HG03558 (cell line): Measurements from ENCODE around the gene HIPK4.
"Not testable (repeated sequence)": the region's sequence is repeated elsewhere in the genome, so short reads cannot be mapped to it uniquely, and the experiment has no call there.

Experiments
- ATAC-seq: cut with Tn5 transposase; IDR thresholded peaks from one replicate; pipeline ENCODE4 v1.9.1; 2021; ENCODE audit warnings: moderate number of reproducible peaks; ENCODE audit not compliant: unreplicated experiment; ENCODE audit errors: extremely low read depth

HIPK4 gene

DNA sequence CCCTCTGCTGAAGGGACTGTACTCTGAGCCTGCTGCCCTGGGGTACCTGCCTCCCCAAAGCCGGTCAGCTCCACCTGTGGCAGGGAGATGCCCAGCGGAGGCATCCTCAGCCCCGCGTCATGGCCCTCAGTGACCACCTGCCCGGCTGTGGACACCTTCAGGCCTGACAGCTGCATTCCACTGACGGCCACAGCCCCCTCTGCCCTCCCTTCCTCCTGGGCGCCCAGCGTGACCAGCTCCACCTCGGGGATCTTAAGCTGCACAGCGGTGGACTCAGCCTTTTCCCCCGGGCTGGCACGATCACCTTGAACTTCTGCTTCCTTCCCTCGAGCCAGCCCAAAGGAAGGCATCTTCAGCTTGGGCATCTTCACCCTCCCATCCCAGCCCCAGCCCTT lies 4.8 kb upstream of the HIPK4 start:
- no peak for ATAC-seq

DNA sequence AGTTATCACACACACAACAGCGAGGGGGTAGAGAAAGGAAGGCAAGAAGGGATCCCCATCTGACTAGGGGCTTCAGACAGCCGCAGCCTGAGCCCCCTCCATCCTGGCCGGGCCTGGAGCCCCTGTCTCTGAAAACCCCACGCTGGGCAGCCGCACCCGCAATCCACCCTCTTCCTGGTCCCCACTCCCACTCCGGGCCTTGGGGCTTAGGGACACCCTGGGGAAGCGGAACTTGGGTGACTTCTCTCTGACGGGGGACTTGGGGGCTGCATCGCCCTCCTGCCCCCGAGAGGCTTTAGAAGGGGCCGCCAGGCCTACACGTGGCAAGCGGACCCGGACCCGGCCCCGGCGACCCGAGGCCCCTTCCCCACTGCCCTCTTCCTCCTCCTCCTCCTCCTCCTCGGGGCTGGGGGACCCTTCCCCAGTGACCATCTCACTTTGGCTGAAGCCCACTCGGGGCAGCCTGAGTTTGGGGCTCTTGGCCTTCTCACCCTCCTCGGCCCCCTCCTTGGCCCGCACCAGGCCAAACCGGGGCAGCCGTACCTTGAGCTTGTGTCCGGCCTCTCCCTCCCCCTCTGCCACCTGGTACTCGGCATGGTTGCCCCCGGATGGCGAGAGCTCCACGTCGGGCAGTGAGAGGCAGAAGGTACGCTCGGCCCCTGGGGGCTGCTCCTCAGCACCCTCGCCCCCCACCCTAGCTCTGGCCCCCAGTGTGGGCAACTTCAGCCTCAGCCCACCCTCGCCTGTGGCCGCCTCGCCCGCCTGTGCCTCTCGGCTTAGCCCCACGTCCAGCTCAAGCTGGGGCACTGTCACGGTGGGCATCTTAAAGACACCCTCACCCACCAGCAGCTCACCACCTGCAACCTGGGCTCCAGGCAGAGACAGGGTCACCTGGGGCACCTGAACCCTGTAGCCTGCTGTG lies 4.2 kb upstream of the HIPK4 start:
- ATAC-seq: no peak

DNA sequence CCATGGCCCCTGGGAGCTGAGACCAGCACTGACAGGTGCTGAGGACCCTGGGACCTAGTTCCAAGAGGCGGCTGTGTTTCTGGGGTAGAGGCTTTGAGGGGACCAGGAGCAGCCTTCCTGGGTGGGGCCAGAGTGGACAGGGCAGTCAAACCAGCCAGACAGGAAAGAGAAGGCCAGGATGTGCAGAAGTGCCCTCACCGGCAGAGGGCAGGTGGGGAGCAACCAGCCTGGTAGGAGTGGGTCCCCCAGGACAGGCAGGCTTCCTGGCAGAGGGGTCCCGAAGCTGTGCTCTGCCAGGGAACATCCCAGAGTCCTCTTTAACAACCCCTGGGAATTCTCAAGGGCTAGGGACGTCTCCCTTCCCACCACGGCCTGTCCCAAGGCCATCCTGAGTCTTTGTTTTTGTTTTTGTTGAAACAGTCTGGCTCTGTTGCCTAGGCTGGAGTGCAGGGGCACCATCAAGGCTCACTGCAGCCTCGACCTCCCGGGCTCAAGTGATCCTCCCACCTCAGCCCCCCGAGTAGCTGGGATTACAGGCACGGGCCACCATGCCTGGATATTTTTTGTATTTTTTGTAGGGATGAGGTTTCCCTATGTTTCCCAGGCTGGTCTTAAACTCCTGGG lies 3.0 kb upstream of the HIPK4 start:
- ATAC-seq: no peak

DNA sequence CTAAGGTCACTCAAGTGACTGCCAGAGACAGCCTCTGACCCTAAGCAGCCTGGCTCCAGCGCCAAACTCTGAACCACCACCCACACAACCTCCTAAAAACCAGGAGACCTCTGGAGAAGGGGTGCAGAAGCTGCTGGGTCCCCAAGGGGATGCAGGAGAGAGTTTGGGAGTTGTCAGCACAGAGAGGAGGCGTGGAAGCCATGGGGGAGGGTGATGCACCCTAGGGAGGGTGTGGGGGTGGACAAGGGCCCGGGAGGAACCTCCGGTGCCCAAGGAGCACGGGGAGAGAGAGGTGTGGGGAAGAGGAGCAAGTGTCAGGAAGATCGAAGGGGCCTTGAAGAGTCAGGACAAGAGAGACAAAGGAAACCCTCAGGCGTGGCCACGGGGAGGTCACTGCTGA lies 2.1 kb upstream of the HIPK4 start:
- ATAC-seq: no peak

DNA sequence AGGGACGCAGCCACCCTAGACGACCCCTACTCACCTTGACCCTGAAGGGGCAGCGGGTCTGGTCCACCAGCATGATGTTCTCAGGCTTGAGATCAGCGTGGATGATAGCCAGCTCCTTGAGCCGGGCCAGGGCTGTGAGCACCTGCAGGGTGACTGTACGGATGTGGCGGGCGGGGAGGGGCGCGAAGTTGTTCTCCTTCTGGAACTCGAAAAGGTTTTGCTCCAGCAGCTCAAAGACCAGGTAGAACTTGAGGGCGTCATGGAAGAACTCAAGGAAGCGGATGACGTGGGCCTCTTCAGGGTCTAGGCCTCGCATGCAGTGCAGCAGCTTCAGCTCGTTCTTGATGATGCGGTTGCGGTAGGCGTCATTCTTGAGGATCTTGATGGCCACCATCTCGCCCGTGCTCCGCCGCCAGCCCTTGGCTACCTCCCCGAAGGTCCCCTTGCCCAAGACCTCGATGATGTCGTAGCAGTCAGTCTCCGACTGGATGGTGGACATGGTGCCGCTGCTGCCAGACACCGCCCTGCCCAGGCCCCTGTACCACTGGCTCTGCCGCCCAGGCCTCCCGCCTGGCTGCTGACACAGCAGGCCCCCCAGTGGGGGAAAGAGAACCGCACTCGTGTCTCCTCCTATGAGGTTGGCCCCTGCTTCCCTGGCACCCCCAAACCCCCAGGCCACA lies 437 bp downstream of the HIPK4 start:
- ATAC-seq: no peak

DNA sequence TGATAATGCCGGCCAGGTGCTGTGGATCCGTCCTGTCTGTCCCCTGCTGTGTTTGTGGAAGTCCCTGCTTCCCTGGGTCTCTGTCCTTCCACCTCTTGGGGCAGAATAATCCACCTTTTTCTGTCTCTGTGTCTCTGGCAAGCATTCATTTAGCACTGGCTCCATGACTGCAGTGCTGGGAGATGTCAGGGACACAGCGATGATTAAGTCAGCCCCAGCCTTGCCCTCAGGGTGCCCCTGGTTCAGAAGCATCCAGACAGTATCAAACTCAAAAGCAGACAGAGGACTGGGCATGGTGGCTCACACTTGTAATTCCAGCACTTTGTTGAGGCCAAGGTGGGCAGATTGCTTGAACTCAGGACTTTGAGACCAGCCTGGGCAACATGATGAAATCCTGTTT lies 1.5 kb downstream of the HIPK4 start:
- ATAC-seq: no peak

DNA sequence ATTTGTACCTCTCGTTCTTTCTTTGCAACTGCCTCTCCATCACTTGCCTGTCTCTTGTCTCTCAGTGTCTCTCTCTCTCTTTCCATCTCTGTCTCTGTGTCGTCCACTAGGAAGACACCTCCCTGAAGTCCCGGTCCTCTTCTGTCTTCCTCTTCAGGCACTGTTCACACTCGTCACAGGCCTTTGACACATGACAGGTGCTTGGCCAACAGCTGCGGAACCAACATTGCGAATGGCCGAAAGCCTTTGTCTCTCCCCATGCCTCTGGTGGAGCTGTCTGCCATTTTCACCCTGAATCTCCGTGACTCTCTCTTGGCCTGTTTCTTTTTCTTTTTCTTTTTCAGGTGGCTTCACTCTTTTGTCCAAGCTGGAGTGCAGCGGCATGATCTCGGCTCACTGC lies 2.8 kb downstream of the HIPK4 start:
- ATAC-seq: no peak

DNA sequence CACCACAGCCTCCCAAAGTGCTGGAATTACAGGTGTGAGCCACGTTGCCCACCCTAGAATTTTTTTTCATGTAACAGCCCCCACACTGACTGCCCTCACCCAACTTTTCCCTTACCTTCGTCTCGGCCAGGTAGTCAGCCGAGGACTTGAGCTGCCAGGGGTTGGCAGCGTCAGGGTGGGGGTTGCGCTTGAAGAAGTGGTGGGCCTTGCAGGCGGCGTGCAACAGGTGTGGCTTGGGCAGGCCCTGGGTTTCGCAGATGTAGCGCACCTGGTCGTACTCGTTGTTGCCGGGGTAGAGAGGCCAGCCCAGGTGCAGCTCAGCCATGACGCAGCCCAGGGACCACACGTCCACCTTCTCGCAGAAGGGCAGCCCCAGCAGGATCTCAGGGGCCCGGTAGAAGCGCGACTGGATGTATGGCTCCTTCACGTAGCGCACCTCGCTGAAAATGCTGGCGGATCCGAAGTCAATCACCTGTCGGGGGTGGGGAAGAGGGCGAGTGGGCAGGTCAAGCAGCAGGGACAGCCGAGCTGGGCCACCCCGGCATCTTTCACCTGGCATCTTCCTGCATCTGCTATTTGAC lies 6.2 kb downstream of the HIPK4 start:
- ATAC-seq: no peak

DNA sequence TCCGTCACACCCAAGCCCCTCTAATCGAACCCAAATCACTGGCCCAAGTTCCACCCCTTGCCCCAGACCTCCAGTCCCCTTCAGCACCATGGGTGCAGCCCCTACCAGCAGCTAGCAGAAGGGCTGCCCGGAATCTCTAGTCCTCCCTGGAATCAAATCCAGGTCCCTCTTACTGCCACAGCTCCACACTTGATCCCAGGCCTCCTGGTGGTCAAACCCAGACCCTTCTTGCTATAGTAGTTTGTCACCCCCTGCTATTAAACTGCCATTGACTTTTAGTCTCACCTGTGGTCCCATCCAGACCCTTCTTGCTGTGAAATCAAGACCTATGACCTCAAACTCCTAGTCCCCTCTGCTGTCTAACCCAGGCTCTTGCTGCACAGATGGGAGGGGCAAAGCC lies 8.7 kb downstream of the HIPK4 start:
- no peak for ATAC-seq

DNA sequence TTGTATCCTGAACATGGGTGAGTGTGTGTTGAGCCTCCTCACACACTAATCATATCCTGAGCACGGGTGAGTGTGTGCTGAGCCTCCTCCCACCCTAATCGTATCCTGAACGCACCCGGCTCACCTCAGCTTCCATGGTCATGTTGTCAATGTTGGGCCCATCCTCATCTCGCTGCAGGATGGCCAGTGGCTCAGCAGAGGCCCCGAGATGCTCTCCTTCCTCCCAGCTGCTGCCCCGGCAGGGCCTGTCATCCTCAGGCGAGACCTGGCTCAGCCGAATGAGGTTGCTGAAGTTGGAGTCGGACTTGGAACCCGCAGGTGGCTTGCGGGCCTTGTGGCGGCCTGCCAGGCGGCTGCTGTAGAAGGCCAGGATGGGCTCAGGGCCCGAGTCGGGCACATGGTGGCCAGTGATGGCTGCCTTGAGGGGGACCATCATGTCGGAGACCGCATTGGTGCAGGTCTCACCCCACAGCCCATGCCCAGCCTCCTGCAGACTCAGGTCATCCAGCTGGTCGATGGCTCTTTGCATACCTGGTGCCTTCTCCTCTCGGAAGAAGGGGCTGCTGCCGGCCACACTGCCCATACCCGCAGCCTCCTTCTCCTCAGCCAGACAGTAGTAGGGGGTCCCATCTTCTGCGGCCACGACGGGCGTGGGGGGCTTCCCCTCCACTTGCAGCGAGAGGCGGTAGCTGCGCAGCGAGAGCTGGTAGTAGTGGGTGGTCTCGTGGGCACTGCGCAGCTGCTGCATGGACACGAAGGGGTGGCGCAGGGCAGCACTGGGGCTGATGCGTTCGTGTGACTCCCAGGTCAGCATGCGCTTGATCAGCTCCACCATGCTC lies 9.6 kb downstream of the HIPK4 start:
- no peak for ATAC-seq

DNA sequence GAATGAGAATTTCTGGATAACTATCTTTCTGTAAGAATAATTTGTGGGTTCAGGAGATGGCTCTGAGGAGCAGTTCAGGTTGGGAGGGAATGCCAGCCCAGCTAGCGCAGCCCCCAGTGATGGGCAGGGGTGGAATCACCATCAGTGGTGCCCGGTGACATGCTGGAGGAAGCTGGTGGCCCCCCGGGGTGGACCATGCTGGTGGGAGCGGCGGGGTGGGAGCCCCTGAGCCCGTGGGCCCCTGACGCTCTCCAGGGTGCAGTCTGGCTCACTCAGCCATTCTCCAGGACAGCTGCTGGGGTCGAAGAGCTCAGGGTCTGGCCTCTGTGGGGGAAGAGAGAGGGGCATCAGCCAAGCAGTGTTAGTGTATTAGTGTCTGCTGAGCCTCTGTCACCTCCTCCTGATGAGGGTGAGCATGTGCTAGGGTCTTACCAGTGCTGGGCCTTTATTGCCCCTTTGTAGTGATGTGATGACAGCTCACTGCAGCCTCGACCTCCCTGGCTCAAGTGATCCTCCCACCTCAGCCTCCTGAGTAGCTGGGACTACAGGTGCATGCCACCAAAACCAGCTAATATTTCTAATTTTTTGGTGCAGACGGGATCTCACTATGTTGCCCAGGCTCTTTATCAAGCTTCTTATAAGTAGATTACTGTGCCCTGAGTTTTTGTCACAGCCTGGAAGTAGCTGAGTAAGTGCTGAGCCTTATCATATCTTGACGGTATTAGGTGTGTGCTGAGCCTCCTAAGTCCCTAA lies 10.4 kb downstream of the HIPK4 start:
- no peak for ATAC-seq

DNA sequence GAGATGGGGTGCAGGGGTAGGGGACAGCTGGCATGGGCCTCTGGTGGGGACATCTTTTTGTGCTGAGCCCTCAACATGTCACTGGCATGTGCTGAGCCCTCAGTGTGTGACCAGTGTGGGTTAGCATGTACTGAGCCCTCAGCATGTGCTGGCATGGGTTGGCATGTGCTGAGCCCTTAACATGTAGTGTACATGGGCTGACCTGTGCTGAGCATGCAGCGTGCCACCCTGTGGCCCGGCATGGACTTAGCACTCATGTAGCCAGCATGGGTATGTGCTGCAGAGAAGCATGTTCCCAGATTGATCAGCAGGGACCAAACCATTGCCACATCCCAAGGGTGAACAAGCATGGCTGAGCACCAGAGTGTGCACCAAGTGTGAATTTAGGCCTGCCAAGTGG lies 11.5 kb downstream of the HIPK4 start:
- no peak for ATAC-seq

DNA sequence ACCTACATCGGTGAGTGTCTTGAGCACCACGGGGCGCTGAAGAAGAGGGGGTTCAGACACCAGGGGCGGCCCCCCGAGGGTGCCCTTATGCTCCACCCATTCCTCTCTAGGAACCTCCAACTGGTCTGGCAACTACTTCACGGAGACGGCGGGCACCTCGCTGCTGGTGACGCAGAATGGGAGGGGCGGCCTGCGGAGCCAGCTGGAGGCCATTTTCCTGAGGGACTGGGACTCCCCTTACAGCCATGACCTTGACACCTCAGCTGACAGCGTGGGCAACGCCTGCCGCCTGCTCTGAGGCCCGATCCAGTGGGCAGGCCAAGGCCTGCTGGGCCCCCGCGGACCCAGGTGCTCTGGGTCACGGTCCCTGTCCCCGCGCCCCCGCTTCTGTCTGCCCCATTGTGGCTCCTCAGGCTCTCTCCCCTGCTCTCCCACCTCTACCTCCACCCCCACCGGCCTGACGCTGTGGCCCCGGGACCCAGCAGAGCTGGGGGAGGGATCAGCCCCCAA lies 12.1 kb downstream of the HIPK4 start:
- ATAC-seq: no peak

DNA sequence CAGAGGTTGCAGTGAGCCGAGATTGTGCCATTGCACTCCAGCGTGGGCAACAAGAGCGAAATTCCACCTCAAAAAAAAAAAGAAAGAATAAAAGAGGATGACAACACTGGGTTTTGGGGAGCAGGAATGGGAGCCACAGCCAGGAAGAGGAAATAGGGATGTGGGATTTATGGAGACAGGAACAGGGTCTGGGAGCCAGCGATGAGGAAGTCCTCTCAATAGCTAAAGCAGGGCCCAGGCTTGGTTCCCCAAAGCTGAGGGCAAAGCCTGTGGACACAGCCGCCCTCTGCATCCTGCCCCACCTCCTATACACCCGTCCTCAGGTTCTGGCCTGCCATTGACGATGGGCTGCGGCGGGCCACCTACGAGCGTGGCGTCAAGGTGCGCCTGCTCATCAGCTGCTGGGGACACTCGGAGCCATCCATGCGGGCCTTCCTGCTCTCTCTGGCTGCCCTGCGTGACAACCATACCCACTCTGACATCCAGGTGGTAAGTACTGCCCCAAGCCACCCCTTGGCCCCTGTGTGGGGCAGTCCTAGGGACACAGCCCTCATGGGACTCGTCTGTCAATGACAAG lies 13.6 kb downstream of the HIPK4 start:
- ATAC-seq: no peak

DNA sequence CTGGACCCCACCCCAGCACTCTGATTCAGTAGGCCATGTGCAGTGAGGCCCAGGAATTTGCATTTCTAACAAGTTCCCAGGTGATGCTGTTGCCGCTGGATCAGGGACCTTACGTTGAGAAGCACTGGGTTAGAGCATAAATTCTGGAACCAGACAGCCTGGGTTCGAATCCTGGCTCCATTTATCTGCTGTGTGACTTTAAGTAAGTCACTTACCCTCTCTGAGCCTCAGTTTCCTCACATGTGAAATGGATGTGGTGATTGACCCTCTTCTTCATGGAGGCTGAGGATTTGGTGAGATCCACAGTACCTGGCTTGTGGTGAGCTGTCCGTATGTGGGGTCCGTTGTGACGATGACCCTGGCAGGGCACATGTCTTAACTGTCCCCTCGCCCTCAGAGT lies 15.9 kb downstream of the HIPK4 start:
- no peak for ATAC-seq

DNA sequence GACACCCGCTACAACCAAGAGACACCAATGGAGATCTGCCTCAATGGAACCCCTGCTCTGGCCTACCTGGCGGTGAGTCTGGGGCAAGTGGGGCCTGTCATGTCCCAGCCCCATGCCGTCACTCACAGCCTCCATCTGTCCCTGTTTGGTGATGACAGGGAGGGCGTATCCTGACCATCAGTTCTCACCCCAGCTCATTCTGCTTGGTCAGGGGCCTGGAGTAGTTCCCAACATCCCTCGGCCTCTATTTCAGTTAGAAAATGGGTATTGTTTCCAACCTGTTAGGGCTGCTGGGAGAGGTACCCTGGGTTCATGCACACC lies 18.2 kb downstream of the HIPK4 start:
- ATAC-seq: no peak

DNA sequence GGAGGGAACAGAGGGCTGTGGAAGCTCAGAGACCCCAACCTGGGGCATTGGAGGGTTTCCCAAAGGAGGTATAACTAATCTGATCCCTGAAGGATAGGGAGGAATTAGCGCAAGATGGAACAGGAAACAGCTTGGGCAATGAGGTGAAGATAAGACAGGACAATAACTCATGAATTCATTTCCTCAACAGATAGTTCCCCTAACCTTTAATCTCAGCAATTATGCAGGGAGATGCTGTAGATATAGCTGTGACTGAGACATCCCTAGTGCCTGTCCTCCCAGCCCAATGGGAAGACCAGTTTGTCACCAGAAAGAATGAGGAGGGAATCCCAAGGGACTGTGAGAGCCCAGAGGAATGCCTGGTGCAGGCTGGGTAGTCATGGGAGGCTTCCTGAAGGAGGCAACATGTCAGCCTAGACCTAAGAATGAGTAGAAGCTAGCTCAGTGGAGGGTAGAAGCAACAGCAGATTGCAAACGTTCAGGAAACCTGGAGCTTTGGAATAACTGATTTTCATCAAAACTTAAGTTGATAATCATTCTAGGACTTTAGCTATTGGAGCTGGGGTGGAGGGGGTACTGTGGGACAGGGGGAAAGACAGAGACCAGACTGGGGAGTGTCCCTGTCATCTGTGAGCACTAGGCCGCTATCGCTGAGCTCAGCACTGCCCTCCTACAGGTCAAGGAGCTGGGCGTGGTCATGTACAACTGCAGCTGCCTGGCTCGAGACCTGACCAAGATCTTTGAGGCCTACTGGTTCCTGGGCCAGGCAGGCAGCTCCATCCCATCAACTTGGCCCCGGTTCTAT lies 18.8 kb downstream of the HIPK4 start:
- ATAC-seq: no peak

DNA sequence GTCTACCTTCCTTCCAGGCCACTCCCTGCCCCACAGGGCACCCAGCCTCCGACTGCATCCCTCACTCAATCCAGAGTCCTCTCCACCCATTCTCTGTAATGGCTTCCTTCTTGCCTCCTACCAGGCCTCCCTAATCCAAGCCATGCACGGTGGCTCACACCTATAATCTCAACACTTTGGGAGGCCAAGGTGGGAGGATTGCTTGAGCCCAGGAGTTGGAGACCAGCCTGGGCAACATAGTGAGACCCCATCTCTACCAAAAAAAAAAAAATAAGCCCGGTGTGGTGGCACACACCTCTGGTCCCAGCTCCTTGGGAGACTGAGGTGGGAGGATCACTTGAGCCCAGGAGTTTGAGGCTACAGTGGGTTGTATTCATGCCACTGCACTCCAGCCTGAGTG lies 19.7 kb downstream of the HIPK4 start:
- not testable (repeated sequence) for ATAC-seq
